Astrocyte of the spinal cord (primary cell): Measurements from ENCODE around the gene NOP56.

Source experiments
- DNase-seq: peaks from one replicate; pipeline ENCODE4 v3.0.0; 2011; ENCODE audit warnings: low read depth, low spot score
- H3K4me3 ChIP-seq: 2 replicates; pipeline ENCODE4 v1.5.1; 2011; ENCODE audit warnings: low read depth, mild to moderate bottlenecking, low read length, moderate library complexity
- CTCF ChIP-seq: IDR thresholded peaks from 2 replicates; pipeline ENCODE4 v1.5.1; 2012; ENCODE audit warnings: low read depth, mild to moderate bottlenecking, low read length, inconsistent platforms
- in situ Hi-C: cut with HindIII; loops from 2 replicates; pipeline ENCODE4 v1.10.0; 2017; ENCODE audit warnings: low sequenced_read_pairs

Gene NOP56

GRCh38 chr20:2691127-2691526 is 38.7 kb downstream of the NOP56 start:
- in situ Hi-C loops = no loop called here
- no peak overlapping the region for H3K4me3 ChIP-seq
- no peak for TF ChIP-seq CTCF
- no peak for DNase-seq

GRCh38 chr20:2691663-2692035 is 39.2 kb downstream of the NOP56 start:
- DNase-seq = no peak
- no peak for TF ChIP-seq CTCF
- no peak overlapping the region for H3K4me3 ChIP-seq
- in situ Hi-C loops = no loop called here

- no peak for TF ChIP-seq CTCF
- no peak for DNase-seq
- H3K4me3 ChIP-seq = peak within 1 kb of the TSS; percentile 17
- in situ Hi-C loops = no loop called here
These were observed 39.8 kb downstream of the NOP56 start, which contains the start of gene EBF4 for GRCh38 chr20:2692036-2692885. Gene EBF4 (plus strand): TSS chr20:2692780. CDS start chr20:2693646, 866 bp downstream.

- no peak for DNase-seq
- in situ Hi-C loops = no loop called here
- TF ChIP-seq CTCF = no peak
- no peak overlapping the region for H3K4me3 ChIP-seq
These were observed 40.5 kb downstream of the NOP56 start for GRCh38 chr20:2692886-2693285.

GRCh38 chr20:2693286-2694007 is 41.0 kb downstream of the NOP56 start:
- DNase-seq = no peak
- in situ Hi-C loops = no loop called here
- no peak for TF ChIP-seq CTCF
- H3K4me3 ChIP-seq = peak overlapping the region; percentile 10

- no peak for DNase-seq
- TF ChIP-seq CTCF = no peak
- H3K4me3 ChIP-seq = no peak overlapping the region
- in situ Hi-C loops = no loop called here
These were observed 41.6 kb downstream of the NOP56 start for GRCh38 chr20:2694008-2694471.
